AG10803 (cell line): ENCODE data around the gene ANKRD7.

ENCODE experiments used
- DNase-seq: peaks from one replicate; pipeline ENCODE4 v3.0.0; 2010; ENCODE audit warnings: low read depth
- H3K4me3 ChIP-seq: 2 replicates; pipeline ENCODE4 v1.5.1; 2011; ENCODE audit warnings: mild to moderate bottlenecking, low read length, control low read depth
- CTCF ChIP-seq: conservative IDR thresholded peaks from 2 replicates; pipeline ENCODE4 v1.5.1; 2011; ENCODE audit warnings: mild to moderate bottlenecking, low read length, control low read depth, inconsistent platforms

Gene ANKRD7

GRCh38 chr7:118288098-118288497, 63.6 kb downstream of the ANKRD7 start:
- no peak for TF ChIP-seq CTCF
- DNase-seq = no peak
- no peak overlapping the region for H3K4me3 ChIP-seq

- no peak for TF ChIP-seq CTCF
- no peak for DNase-seq
- H3K4me3 ChIP-seq = no peak overlapping the region
Measured at GRCh38 chr7:118289476-118289875, 65.0 kb downstream of the ANKRD7 start.
